Panc1 (cell line): ENCODE data around the gene CDH13. TPM values are rescaled to one million over a fixed set of nuclear protein-coding genes. Genes with fewer than 3 reads are reported as not detected.

Experiments
- ATAC-seq: fragments of 200-7000 bp; cut with Tn5 transposase; 2 replicates; pipeline ENCODE4 v1.9.1; 2020; ENCODE audit warnings: mild to moderate bottlenecking, moderate library complexity
- BruUV-seq: library from RNA; stranded (reverse); fragments of 400-500 nt; replicated peaks from 2 replicates; lab custom pipeline; 2021; lab: Mats Ljungman, UMichigan
- CTCF ChIA-PET: fragments of 300-600 bp; sonication (Branson Sonifier 250); formaldehyde crosslinking; loops from one replicate; lab custom pipeline; 2022; ENCODE audit warnings: antibody characterized with exemption; lab: Charles Lee
- POLR2A ChIA-PET: fragments of 300-600 bp; sonication (Branson Sonifier 250); formaldehyde crosslinking; loops from one replicate; lab custom pipeline; 2022; ENCODE audit warnings: antibody characterized with exemption; lab: Charles Lee
- DNase-seq: peaks from one replicate; pipeline ENCODE4 v3.0.0-alpha.2; 2010; ENCODE audit warnings: low read depth, low spot score
- H3K27ac ChIP-seq: 2 replicates; pipeline ENCODE4 v1.5.1; 2011; ENCODE audit warnings: mild to moderate bottlenecking, low read length, inconsistent platforms
- H3K27me3 ChIP-seq: fragments of 200-500 bp; sonication (Bioruptor generic); 2 replicates; pipeline ENCODE4 v1.6.0; 2014; ENCODE audit warnings: low read length, inconsistent platforms; ENCODE audit not compliant: control insufficient read depth, insufficient read depth
- H3K36me3 ChIP-seq: fragments of 200-500 bp; sonication (Bioruptor generic); 2 replicates; pipeline ENCODE4 v1.5.1; 2014; ENCODE audit warnings: inconsistent platforms, mild to moderate bottlenecking, low read length, moderate library complexity; ENCODE audit not compliant: control insufficient read depth, insufficient read depth
- H3K4me1 ChIP-seq: 2 replicates; pipeline ENCODE4 v1.5.1; 2011; ENCODE audit warnings: inconsistent platforms, mild to moderate bottlenecking, low read length, moderate library complexity; ENCODE audit not compliant: control insufficient read depth, insufficient read depth
- H3K4me3 ChIP-seq, 2 experiments: 2 replicates each; pipeline ENCODE4 v1.5.1; 2011 to 2012; ENCODE audit warnings: low read depth in 2 of 2, low read length in 2 of 2, mild to moderate bottlenecking in 2 of 2, inconsistent platforms in 1 of 2, moderate library complexity in 1 of 2
- H3K9me3 ChIP-seq: fragments of 200-500 bp; sonication (Bioruptor generic); 2 replicates; pipeline ENCODE4 v1.5.1; 2014; ENCODE audit warnings: low read depth, mild to moderate bottlenecking, inconsistent platforms, low read length, moderate library complexity; ENCODE audit not compliant: control insufficient read depth, insufficient read depth
- CTCF ChIP-seq: fragments of 450-650 bp; IDR thresholded peaks from 2 replicates; pipeline ENCODE4 v1.5.1; 2017; ENCODE audit warnings: mild to moderate bottlenecking
- POLR2AphosphoS5 ChIP-seq: IDR thresholded peaks from 2 replicates; pipeline ENCODE4 v1.6.1; 2012; ENCODE audit warnings: mild to moderate bottlenecking, low read depth, low read length, moderate library complexity
- REST ChIP-seq, 2 experiments: IDR thresholded peaks; 2 replicates each; pipeline ENCODE4 v1.6.1; 2011 to 2012; ENCODE audit warnings: low read depth in 2 of 2, control low read depth in 1 of 2, low read length in 1 of 2, mild to moderate bottlenecking in 1 of 2, moderate library complexity in 1 of 2; ENCODE audit not compliant: insufficient read depth in 1 of 2
- SIN3A ChIP-seq: IDR thresholded peaks from 2 replicates; pipeline ENCODE4 v1.6.1; 2012; ENCODE audit warnings: low read depth, mild to moderate bottlenecking, low read length, moderate library complexity, borderline replicate concordance; ENCODE audit not compliant: insufficient read depth
- TCF7L2 ChIP-seq: IDR thresholded peaks from 2 replicates; pipeline ENCODE4 v1.6.1; 2011; ENCODE audit warnings: mild to moderate bottlenecking, low read depth, low read length, inconsistent platforms
- in situ Hi-C: cut with HindIII; loops from 2 replicates; pipeline ENCODE4 v1.10.0; 2016; ENCODE audit warnings: low sequenced_read_pairs, low pct_unique_long_range_greater_than_20kb
- intact Hi-C: fragments of 100-400 bp; cut with micrococcal nuclease; formaldehyde crosslinking; loops from one replicate; pipeline ENCODE4 v1.10.0; 2022; ENCODE audit not compliant: unreplicated experiment
- total RNA-seq: library from RNA; stranded (reverse); gene quantifications from one replicate; pipeline ENCODE4 v1.2.1, GENCODE V29; 2021; ENCODE audit not compliant: unreplicated experiment

Gene CDH13
- total RNA-seq, 1 experiment from 2014 or later, result not detected

GRCh38 chr16:83402160-83402814, 775.5 kb downstream of the CDH13 start:
- no peak for TF ChIP-seq REST (IDR thresholded peaks at IDR 0.05; ENCODE audit: insufficient read depth in 1 of 2, low read depth in 2 of 2, low read length in 1 of 2)
- no peak for TF ChIP-seq SIN3A
- TF ChIP-seq POLR2AphosphoS5, result no peak
- TF ChIP-seq TCF7L2, result no peak
- no peak for TF ChIP-seq CTCF
- no peaks in the 10 kb centered on the region for H3K4me1 ChIP-seq
- ChIA-PET CTCF (no interaction called here), POLR2A (no interaction called here)
- no TSS peak for BruUV-seq
- no peak overlapping the region for H3K27ac ChIP-seq
- no peak for DNase-seq
- intact Hi-C loops (no loop called here), in situ Hi-C loops (no loop called here)
- no peak for ATAC-seq
- no peak overlapping the region for H3K4me3 ChIP-seq
- no peaks in the 10 kb centered on the region for H3K9me3 ChIP-seq
- no peaks in the 10 kb centered on the region for H3K27me3 ChIP-seq
- H3K36me3 ChIP-seq, result no peaks in the 10 kb centered on the region

GRCh38 chr16:83402967-83403366, 776.2 kb downstream of the CDH13 start:
- in situ Hi-C loops, result no loop called here
- Histone ChIP-seq H3K4me3 (no peak overlapping the region), H3K27me3 (no peaks in the 10 kb centered on the region), H3K27ac (no peak overlapping the region), H3K4me1 (no peaks in the 10 kb centered on the region), H3K9me3 (no peaks in the 10 kb centered on the region), H3K36me3 (no peaks in the 10 kb centered on the region)
- CTCF ChIA-PET, result no interaction called here
- ATAC-seq, result no peak
- POLR2A ChIA-PET, result no interaction called here
- no TSS peak for BruUV-seq
- intact Hi-C loops, result no loop called here
- TF ChIP-seq POLR2AphosphoS5, result no peak
- no peak for DNase-seq

GRCh38 chr16:83403761-83404160, 777.0 kb downstream of the CDH13 start:
- Histone ChIP-seq H3K27ac (no peak overlapping the region), H3K36me3 (no peaks in the 10 kb centered on the region), H3K4me3 (no peak overlapping the region), H3K4me1 (no peaks in the 10 kb centered on the region), H3K9me3 (no peaks in the 10 kb centered on the region), H3K27me3 (no peaks in the 10 kb centered on the region)
- intact Hi-C loops, result no loop called here
- no peak for TF ChIP-seq CTCF
- TF ChIP-seq REST (IDR thresholded peaks at IDR 0.05; ENCODE audit: insufficient read depth in 1 of 2, low read depth in 2 of 2, low read length in 1 of 2), result no peak
- TF ChIP-seq POLR2AphosphoS5, result no peak
- no peak for TF ChIP-seq TCF7L2
- no peak for TF ChIP-seq SIN3A
- ATAC-seq, result no peak
- BruUV-seq, result no TSS peak
- ChIA-PET CTCF (no interaction called here), POLR2A (no interaction called here)
- in situ Hi-C loops, result no loop called here
- no peak for DNase-seq
